Measurements from ENCODE around the gene SYAP1.
"Not testable (repeated sequence)": the region's sequence is repeated elsewhere in the genome, so short reads cannot be mapped to it uniquely, and the experiment has no call there.

The SYAP1 gene

GRCh38 chrX:16711893-16712547, 7.4 kb upstream of the SYAP1 start:
- Histone ChIP-seq H3K27ac (ENCODE audit: insufficient read depth in 1 of 2, low read depth in 1 of 2, low read length in 2 of 2, poor library complexity in 1 of 2, severe bottlenecking in 2 of 2) (peak overlapping the region; percentile 50 to 79), H3K36me3 (ENCODE audit: control insufficient read depth in 4 of 4, insufficient read depth in 4 of 4, low read length in 3 of 4) (peaks cover 0 to 3% (median under 1%) of the 10 kb centered on the region in 4 experiments), H3K4me1 (ENCODE audit: control extremely low read depth in 1 of 4, control insufficient read depth in 4 of 4, insufficient read depth in 4 of 4, low read length in 3 of 4) (peaks cover 0 to 8% (median 0%) of the 10 kb centered on the region in 4 experiments), H3K9me3 (ENCODE audit: control extremely low read depth in 1 of 5, control insufficient read depth in 4 of 5, insufficient read depth in 2 of 5, low read depth in 1 of 5, low read length in 4 of 5) (no peaks in the 10 kb centered on the region), H3K4me3 (ENCODE audit: control insufficient read depth in 1 of 7, extremely low read depth in 1 of 7, insufficient read depth in 4 of 7, low read depth in 2 of 7, low read length in 6 of 7) (peak overlapping the region; percentile 53 to 85 (median 70)), H3K27me3 (replicated peaks in 2 of 5; ENCODE audit: control insufficient read depth in 4 of 5, insufficient read depth in 5 of 5, low read length in 4 of 5) (peaks cover 0 to 38% (median 0%) of the 10 kb centered on the region in 5 experiments)
- ChIA-PET CTCF (no interaction called here), POLR2A (no interaction called here)
- WGBS (ENCODE audit: insufficient coverage) = 1% methylated on average over 63 of the region's 67 CpGs
- DNase-seq = no peak

GRCh38 chrX:16712548-16713155, 6.8 kb upstream of the SYAP1 start, which contains the start of gene CTPS2:
Gene CTPS2 (minus strand): TSS chrX:16712669. CDS start chrX:16702902, 9,767 bp downstream.
- Histone ChIP-seq H3K4me3 (ENCODE audit: control insufficient read depth in 1 of 7, extremely low read depth in 1 of 7, insufficient read depth in 4 of 7, low read depth in 2 of 7, low read length in 6 of 7) (peak within 1 kb of the TSS; percentile 53 to 85 (median 70)), H3K27me3 (replicated peaks in 2 of 5; ENCODE audit: control insufficient read depth in 4 of 5, insufficient read depth in 5 of 5, low read length in 4 of 5) (peaks cover 0 to 38% (median 0%) of the 10 kb centered on the region in 5 experiments), H3K36me3 (ENCODE audit: control insufficient read depth in 4 of 4, insufficient read depth in 4 of 4, low read length in 3 of 4) (peaks cover 0 to 2% (median under 1%) of the 10 kb centered on the region in 4 experiments), H3K4me1 (ENCODE audit: control extremely low read depth in 1 of 4, control insufficient read depth in 4 of 4, insufficient read depth in 4 of 4, low read length in 3 of 4) (peaks cover 0 to 8% (median 0%) of the 10 kb centered on the region in 4 experiments), H3K9me3 (ENCODE audit: control extremely low read depth in 1 of 5, control insufficient read depth in 4 of 5, insufficient read depth in 2 of 5, low read depth in 1 of 5, low read length in 4 of 5) (no peaks in the 10 kb centered on the region), H3K27ac (ENCODE audit: insufficient read depth in 1 of 2, low read depth in 1 of 2, low read length in 2 of 2, poor library complexity in 1 of 2, severe bottlenecking in 2 of 2) (peak within 1 kb of the TSS; percentile 50 to 79)
- ChIA-PET CTCF (interaction anchor here (0.5 kb wide), 1 partner anchor 40 kb away, joined by 3 read pairs; no protein-coding TSS in a partner anchor), POLR2A (no interaction called here)
- peak; percentile 42 to 79 (median 71) for DNase-seq
- 11% methylated on average over 22 of the region's 30 CpGs for WGBS (ENCODE audit: insufficient coverage)

GRCh38 chrX:16714504-16714903, 4.9 kb upstream of the SYAP1 start:
- no peaks in the 10 kb centered on the region for H3K36me3 ChIP-seq (ENCODE audit: control insufficient read depth in 4 of 4, insufficient read depth in 4 of 4, low read length in 3 of 4)
- POLR2A ChIA-PET = no interaction called here
- 93% methylated on average over 6 of the region's 8 CpGs for WGBS (ENCODE audit: insufficient coverage)
- DNase-seq = no peak
- CTCF ChIA-PET = no interaction called here
- H3K27me3 ChIP-seq (replicated peaks in 2 of 5; ENCODE audit: control insufficient read depth in 4 of 5, insufficient read depth in 5 of 5, low read length in 4 of 5) = peaks cover 0 to 45% (median 0%) of the 10 kb centered on the region in 5 experiments
- peaks cover 0 to 8% (median 3%) of the 10 kb centered on the region in 4 experiments for H3K4me1 ChIP-seq (ENCODE audit: control extremely low read depth in 1 of 4, control insufficient read depth in 4 of 4, insufficient read depth in 4 of 4, low read length in 3 of 4)
- no peak overlapping the region for H3K4me3 ChIP-seq (ENCODE audit: control insufficient read depth in 1 of 7, extremely low read depth in 1 of 7, insufficient read depth in 4 of 7, low read depth in 2 of 7, low read length in 6 of 7)
- no peak overlapping the region for H3K27ac ChIP-seq (ENCODE audit: insufficient read depth in 1 of 2, low read depth in 1 of 2, low read length in 2 of 2, poor library complexity in 1 of 2, severe bottlenecking in 2 of 2)
- no peaks in the 10 kb centered on the region for H3K9me3 ChIP-seq (ENCODE audit: control extremely low read depth in 1 of 5, control insufficient read depth in 4 of 5, insufficient read depth in 2 of 5, low read depth in 1 of 5, low read length in 4 of 5)

GRCh38 chrX:16715638-16716037, 3.8 kb upstream of the SYAP1 start:
- H3K9me3 ChIP-seq (ENCODE audit: control extremely low read depth in 1 of 5, control insufficient read depth in 4 of 5, insufficient read depth in 2 of 5, low read depth in 1 of 5, low read length in 4 of 5); H3K27ac ChIP-seq (ENCODE audit: insufficient read depth in 1 of 2, low read depth in 1 of 2, low read length in 2 of 2, poor library complexity in 1 of 2, severe bottlenecking in 2 of 2); CTCF ChIA-PET; H3K36me3 ChIP-seq (ENCODE audit: control insufficient read depth in 4 of 4, insufficient read depth in 4 of 4, low read length in 3 of 4); POLR2A ChIA-PET; DNase-seq; H3K4me3 ChIP-seq (ENCODE audit: control insufficient read depth in 1 of 7, extremely low read depth in 1 of 7, insufficient read depth in 4 of 7, low read depth in 2 of 7, low read length in 6 of 7): not testable (repeated sequence)
- H3K27me3 ChIP-seq (replicated peaks in 2 of 5; ENCODE audit: control insufficient read depth in 4 of 5, insufficient read depth in 5 of 5, low read length in 4 of 5) = peaks cover 0 to 51% (median 0%) of the 10 kb centered on the region in 5 experiments
- peaks cover 3 to 16% (median 7%) of the 10 kb centered on the region in 4 experiments for H3K4me1 ChIP-seq (ENCODE audit: control extremely low read depth in 1 of 4, control insufficient read depth in 4 of 4, insufficient read depth in 4 of 4, low read length in 3 of 4)
- WGBS (ENCODE audit: insufficient coverage) = no CpG with 5 or more reads among the region's 6 CpGs

GRCh38 chrX:16716451-16716850, 3.0 kb upstream of the SYAP1 start:
- H3K27ac ChIP-seq (ENCODE audit: insufficient read depth in 1 of 2, low read depth in 1 of 2, low read length in 2 of 2, poor library complexity in 1 of 2, severe bottlenecking in 2 of 2); POLR2A ChIA-PET; H3K4me3 ChIP-seq (ENCODE audit: control insufficient read depth in 1 of 7, extremely low read depth in 1 of 7, insufficient read depth in 4 of 7, low read depth in 2 of 7, low read length in 6 of 7); H3K4me1 ChIP-seq (ENCODE audit: control extremely low read depth in 1 of 4, control insufficient read depth in 4 of 4, insufficient read depth in 4 of 4, low read length in 3 of 4); H3K36me3 ChIP-seq (ENCODE audit: control insufficient read depth in 4 of 4, insufficient read depth in 4 of 4, low read length in 3 of 4); H3K9me3 ChIP-seq (ENCODE audit: control extremely low read depth in 1 of 5, control insufficient read depth in 4 of 5, insufficient read depth in 2 of 5, low read depth in 1 of 5, low read length in 4 of 5): not testable (repeated sequence)
- WGBS (ENCODE audit: insufficient coverage) = 82% methylated on average over 3 of the region's 6 CpGs
- CTCF ChIA-PET = interaction anchor here (0.6 kb wide), 1 partner anchor 37 kb away, joined by 3 read pairs; no protein-coding TSS in a partner anchor
- DNase-seq = peak in 1 of 3 donors; percentile 11
- peaks cover 0 to 44% (median 0%) of the 10 kb centered on the region in 5 experiments for H3K27me3 ChIP-seq (replicated peaks in 2 of 5; ENCODE audit: control insufficient read depth in 4 of 5, insufficient read depth in 5 of 5, low read length in 4 of 5)

GRCh38 chrX:16718824-16719333, 533 bp upstream of the SYAP1 start:
- H3K4me1 ChIP-seq (ENCODE audit: control extremely low read depth in 1 of 4, control insufficient read depth in 4 of 4, insufficient read depth in 4 of 4, low read length in 3 of 4) = peaks cover 3 to 10% (median 7%) of the 10 kb centered on the region in 4 experiments
- H3K36me3 ChIP-seq (ENCODE audit: control insufficient read depth in 4 of 4, insufficient read depth in 4 of 4, low read length in 3 of 4) = no peaks in the 10 kb centered on the region
- POLR2A ChIA-PET = interaction anchor here (1.0 kb wide), 1 partner anchor 9 kb away, joined by 3 read pairs; no protein-coding TSS in a partner anchor
- H3K9me3 ChIP-seq (ENCODE audit: control extremely low read depth in 1 of 5, control insufficient read depth in 4 of 5, insufficient read depth in 2 of 5, low read depth in 1 of 5, low read length in 4 of 5) = no peaks in the 10 kb centered on the region
- peaks cover 0 to 21% (median 0%) of the 10 kb centered on the region in 5 experiments for H3K27me3 ChIP-seq (replicated peaks in 2 of 5; ENCODE audit: control insufficient read depth in 4 of 5, insufficient read depth in 5 of 5, low read length in 4 of 5)
- WGBS (ENCODE audit: insufficient coverage) = 8% methylated on average over 5 of the region's 6 CpGs
- peak overlapping the region; percentile 91 to 97 for H3K27ac ChIP-seq (ENCODE audit: insufficient read depth in 1 of 2, low read depth in 1 of 2, low read length in 2 of 2, poor library complexity in 1 of 2, severe bottlenecking in 2 of 2)
- peak overlapping the region; percentile 35 to 87 (median 65) for H3K4me3 ChIP-seq (ENCODE audit: control insufficient read depth in 1 of 7, extremely low read depth in 1 of 7, insufficient read depth in 4 of 7, low read depth in 2 of 7, low read length in 6 of 7)
- CTCF ChIA-PET = no interaction called here
- no peak for DNase-seq
